ENCODE measurements around the gene VPS51.

Gene VPS51

DNA sequence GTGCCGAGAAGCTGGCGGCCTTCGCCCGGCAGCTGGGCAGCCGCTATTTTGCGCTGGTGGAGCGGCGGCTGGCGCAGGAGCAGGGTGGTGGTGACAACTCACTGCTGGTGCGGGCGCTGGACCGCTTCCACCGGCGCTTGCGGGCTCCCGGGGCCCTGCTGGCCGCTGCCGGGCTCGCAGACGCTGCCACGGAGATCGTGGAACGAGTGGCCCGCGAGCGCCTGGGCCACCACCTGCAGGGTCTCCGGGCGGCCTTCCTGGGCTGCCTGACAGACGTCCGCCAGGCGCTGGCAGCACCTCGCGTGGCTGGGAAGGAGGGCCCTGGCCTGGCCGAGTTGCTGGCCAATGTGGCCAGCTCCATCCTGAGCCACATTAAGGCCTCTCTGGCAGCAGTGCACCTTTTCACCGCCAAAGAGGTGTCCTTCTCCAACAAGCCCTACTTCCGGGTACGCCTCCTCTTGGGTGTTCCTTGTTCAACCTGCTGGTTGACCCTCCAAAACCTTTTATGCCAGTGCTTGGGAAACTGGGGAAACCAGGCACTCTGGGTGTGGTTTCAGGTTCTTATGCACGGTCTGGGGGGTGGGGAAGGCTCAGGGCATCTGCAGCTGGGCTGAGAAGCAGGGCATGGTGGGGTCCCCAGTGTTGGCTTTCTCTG lies 12.6 kb downstream of the VPS51 start:
- no peak for DNase-seq

DNA sequence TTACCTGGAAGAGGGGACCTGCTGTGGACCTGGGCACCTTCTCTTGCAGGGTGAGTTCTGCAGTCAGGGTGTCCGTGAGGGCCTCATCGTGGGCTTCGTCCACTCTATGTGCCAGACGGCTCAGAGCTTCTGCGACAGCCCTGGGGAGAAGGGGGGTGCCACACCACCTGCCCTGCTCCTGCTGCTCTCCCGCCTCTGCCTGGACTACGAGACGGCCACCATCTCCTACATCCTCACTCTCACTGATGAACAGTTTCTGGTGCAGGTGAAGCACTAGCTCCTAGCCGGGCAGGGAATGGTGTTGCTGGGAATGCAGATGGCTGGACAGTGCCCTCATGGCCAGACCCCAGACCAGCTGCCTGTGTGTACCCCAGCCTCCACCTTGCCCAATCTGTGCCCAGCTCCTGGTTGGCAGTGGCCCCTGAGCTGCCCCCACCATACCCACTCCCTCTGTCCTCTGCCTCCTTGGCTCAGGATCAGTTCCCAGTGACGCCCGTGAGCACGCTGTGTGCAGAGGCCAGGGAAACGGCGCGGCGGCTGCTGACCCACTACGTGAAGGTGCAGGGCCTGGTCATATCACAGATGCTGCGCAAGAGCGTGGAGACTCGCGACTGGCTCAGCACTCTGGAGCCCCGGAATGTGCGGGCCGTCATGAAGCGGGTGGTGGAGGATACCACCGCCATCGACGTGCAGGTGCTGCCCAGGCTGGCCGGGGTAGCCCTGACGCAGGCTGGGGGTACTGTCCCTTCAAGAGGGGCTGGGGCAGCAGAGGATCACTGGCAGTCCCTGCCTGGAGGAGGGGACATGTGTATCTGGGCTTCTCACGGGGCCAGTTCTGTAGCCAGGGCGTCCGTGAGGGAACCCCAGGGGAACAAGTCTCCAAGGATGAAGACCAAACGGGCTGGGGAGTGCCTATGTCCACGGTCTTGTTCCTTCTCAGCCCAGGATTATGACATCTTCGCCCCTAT lies 13.5 kb downstream of the VPS51 start:
- no peak for DNase-seq

DNA sequence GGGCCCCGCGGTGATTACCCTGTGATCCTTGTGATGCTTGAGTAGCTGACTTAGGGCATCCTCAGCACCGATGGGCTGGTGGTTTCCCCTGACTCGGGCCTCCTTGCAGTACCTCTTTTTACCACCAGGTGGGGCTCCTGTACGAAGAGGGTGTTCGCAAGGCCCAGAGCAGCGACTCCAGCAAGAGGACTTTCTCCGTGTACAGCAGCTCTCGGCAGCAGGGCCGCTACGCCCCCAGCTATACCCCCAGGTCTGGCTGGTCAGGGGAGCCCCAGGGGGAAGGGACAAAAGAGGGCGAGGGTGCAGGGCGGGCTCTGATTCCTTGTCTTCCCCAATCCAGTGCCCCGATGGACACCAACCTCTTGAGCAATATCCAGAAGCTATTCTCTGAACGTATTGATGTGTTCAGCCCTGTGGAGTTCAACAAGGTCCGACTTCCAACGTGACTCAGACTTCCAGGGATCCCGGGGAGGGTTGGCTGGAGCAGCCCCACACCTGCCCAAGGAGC lies 14.4 kb downstream of the VPS51 start:
- DNase-seq = peak; percentile 98

DNA sequence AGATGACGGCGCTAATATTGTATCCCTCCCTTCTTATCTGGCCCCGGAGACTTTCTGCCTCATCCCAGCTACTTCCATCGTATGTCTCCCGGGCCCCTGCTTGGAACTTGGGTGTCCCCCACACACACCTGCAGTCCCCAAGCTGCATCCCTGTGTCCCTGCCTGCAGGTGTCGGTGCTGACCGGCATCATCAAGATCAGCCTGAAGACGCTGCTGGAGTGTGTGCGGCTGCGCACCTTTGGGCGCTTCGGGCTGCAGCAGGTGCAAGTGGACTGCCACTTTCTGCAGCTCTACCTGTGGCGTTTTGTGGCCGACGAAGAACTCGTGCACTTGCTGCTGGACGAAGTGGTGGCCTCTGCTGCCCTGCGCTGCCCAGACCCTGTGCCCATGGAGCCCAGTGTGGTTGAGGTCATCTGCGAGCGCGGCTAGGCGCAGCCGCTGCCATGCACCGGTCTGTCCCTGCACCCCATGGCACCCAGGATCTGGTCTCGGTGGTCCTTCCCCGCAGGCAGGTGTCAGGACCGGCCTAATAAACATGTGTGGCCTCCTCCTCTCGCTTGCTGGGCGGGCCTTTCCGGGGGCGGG lies 15.2 kb downstream of the VPS51 start:
- no peak for DNase-seq

DNA sequence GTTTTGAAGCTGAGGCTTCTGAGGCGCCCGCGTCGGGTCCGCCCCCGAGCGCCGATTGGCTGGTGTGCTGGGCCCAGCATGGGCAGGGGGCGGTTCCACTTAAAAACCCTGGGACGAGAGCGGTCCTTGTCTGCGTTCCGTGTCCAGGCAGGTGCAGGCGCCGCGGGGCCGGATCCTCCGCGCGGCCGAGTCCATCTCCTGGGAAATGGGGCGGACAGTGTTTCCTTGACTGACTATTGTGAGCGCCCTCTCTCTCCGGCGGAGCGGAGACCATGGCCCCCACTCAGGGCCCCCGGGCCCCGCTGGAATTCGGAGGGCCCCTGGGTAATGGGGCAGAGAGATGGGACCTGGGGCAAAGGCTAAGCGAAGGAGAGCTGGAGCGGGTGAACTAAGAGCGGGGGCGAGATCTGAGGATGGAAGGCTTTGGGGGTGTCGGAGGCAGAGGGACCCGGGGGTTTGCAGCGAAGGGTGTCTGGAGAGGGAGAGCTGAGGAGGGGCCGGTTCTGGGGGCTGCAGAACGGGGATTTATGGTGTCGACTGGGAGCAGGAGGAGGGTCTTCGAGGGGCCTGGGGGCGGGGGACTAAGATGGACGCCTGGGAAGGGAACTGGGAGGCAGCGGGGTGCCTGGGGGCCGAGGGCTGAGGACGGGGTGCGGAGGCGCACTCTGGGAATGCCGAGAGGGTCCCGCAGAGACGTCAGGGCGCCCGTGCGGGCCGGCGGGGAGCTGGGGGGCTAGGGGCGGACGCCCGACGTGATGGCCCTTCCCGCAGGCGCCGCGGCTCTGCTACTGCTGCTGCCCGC lies 15.9 kb downstream of the VPS51 start, which contains the start of gene TM7SF2:
TM7SF2 (plus strand) TSS at position 129 of the 802 bp plus-strand sequence; CDS start at position 273, 144 bp downstream.
- peak; percentile 97 for DNase-seq

DNA sequence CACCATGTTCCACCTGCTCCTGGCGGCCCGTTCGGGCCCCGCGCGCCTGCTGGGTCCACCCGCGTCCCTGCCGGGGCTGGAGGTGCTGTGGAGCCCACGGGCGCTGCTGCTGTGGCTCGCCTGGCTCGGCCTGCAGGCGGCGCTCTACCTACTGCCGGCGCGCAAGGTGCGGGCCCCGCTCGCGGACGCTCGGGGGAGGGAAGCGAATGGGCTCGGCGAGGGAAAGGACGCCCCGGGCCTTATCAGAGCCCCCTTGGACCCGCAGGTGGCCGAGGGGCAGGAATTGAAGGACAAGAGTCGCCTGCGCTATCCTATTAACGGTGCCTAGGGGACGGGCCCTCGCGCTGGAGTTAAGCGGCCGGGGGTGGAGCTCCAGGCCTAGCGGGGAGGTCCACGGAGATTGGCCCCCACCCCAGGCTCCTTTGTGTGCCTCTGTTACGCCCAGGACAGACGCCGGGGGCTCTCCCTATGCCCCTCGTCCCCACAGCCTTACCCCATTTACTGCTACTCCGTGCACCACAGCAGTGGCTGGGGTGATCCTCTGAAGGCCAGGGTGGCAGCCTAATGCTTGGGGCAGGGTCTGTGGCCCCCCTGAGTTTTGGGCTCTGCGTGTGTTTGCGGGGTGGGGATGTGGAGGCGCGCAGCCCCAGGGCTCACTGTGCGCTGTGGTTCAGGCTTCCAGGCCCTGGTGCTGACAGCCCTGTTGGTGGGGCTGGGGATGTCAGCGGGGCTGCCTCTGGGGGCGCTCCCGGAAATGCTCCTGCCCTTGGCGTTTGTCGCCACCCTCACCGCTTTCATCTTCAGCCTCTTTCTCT lies 16.7 kb downstream of the VPS51 start:
- peak; percentile 92 for DNase-seq

DNA sequence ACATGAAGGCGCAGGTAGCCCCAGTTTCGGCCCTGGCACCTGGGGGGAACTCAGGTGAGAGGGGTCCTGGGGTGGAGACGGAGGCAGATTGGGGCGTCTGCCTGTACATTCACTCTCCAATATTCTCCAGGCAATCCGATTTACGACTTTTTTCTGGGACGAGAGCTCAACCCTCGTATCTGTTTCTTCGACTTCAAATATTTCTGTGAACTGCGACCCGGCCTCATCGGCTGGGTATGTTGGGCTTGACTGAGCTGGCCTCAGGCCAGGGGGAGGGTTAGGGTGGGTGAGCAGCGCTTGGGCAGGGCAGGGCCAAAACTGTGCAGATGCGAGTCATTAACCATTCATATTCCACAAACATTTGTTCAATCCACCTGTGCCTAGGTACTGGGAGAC lies 17.3 kb downstream of the VPS51 start:
- no peak for DNase-seq

DNA sequence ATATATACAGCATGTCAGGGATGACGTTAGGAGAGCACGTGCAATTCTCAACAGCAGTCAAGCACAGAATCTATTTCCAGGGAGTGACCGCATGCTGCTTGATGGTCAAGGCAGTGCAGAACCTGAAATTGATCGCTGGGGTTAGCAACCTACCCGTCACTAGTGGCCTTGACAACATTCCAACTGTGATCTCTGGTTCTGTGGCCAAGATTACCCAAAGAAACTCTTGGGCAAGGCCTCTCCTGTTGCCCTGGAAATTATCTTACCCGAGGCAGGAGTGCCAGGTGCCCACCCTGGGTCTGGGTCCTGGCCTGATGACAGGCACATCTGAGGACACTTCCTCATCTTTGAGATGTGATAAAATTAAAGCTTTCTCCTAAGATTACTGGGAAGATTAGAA lies 17.8 kb downstream of the VPS51 start:
- DNase-seq = no peak

DNA sequence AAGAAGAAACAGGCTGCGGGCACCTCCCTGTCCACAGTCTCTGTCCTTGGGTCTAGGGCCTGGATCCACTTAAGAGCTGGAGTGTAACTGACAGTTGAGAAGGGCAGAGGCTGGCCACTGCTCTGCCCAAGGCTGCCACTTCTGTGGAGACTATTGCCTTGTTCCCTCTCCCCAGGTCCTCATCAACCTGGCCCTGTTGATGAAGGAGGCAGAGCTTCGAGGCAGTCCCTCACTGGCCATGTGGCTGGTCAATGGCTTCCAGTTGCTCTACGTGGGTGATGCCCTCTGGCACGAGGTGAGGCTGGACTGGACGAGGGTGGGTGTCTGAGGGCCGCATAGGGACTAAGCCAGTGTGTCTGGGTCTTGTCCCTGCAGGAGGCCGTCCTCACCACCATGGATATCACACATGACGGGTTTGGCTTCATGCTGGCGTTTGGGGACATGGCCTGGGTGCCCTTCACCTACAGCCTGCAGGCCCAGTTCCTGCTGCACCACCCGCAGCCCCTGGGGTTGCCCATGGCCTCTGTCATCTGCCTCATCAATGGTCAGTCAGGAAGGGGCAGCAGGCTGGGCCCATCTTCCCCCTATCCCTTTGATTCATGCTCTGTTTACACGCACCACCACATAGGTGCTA lies 18.6 kb downstream of the VPS51 start:
- no peak for DNase-seq

DNA sequence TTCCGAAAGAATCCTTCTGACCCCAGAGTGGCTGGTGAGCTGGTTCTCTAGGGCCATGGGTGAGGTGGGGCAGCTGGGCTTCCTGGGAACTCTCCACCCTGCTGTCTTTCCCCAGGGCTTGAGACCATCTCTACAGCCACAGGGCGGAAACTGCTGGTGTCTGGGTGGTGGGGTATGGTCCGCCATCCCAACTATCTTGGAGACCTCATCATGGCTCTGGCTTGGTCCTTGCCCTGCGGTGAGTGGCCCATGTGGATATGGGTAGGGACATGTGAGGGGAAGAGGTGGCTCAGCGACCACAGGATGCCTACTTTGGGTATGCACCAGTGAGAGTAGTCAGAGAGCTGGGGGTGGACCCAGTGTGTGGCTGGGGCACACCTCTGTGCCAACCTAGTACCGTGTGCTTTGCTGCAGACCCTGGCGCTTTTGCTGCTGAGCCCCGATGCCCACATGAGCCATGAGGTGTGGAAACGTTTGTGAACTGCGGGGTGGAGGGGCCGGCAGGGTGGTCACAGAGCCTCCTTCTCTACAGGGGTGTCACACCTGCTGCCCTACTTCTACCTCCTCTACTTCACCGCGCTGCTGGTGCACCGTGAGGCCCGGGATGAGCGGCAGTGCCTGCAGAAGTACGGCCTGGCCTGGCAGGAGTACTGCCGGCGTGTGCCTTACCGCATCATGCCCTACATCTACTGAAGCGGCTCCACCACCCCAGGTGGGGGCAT lies 19.5 kb downstream of the VPS51 start:
- DNase-seq = peak; percentile 62

DNA sequence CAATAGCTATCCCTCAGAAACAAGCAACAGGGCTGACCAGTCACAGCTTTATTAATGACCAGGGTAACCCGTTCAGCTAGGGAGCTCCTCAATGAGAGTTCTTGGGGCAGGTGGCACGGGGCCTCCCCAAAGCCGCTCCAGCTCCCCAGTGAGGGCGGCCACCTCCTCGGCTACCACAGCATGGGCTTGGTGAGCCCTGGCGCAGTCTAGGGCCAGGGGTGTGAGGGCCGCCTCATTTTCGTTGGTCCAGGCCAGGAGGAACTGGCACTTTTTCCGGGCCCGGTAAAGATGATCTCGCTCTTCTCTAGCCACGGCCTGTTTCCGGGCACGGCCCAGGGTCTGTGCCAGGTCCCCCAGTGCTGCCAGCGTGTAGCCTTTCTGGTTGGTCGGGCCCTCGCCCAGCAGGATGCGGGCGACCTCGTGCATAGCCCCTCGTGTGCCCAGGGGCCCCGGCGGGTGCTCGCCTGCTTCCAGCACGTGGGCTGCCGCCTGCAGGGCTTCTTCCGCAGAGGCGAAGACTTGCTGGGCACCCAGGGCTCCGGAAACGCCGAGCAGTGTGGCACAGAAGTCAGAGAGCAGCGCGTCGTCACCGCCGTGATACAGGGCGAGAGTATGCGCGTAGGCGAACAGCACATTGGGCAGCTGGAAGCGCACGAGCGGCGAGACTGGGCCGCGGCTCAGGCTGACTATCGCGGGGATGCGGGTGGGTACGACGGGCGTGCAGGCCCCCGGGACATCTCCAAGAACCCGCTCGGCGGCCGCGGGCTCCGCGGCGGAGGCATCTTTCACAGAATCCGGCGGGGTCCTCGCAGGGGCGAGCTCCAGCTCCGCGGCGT lies 20.6 kb downstream of the VPS51 start:
- DNase-seq = peak; percentile 88

DNA sequence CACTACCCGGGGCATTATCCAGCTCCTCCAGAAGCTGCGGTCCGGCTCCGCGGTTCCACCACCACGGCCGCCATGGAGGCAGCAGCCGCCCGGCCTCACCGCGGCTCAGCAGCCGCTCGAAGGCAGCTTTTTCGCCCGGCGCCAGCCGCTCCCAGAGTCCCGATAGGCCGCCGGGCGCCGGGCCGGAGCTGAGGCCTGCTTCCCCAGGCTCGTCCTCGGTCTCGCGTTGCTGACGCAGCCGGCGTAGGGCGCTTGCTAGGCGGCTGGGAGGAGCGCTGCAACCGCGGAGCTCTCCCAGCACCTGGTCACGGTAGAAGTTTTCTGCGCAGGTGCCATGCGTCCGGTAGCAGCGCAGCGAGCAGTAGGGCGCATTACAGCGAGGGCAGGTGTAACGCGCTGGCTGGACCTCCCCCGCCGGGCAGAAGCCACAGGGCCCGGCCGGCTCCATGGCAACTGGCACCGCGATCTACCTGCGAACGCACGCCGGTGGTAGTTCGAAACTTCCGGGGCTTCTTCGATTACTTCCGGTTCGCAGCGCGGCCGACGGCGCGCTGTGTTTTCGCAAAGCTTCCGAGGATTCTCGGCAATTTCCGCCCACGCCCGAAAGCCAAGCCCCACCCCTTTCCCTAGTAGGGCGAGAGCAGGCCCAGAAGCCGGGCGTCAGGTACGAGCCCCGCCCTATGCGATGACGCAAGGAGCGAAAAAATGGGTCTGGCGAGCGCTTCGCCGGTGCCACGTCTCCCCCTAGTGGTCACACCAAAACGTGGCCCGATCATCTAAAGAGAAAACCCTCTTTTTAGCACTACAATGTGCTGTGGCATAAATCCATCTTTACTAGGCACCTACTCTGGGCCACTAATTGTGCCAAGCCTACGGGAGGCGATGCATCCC lies 21.4 kb downstream of the VPS51 start, which contains the start of gene ZNHIT2:
ZNHIT2 (minus strand) TSS at position 496 of the 891 bp plus-strand sequence; CDS start at position 448, 48 bp downstream.
- peak; percentile 100 for DNase-seq

DNA sequence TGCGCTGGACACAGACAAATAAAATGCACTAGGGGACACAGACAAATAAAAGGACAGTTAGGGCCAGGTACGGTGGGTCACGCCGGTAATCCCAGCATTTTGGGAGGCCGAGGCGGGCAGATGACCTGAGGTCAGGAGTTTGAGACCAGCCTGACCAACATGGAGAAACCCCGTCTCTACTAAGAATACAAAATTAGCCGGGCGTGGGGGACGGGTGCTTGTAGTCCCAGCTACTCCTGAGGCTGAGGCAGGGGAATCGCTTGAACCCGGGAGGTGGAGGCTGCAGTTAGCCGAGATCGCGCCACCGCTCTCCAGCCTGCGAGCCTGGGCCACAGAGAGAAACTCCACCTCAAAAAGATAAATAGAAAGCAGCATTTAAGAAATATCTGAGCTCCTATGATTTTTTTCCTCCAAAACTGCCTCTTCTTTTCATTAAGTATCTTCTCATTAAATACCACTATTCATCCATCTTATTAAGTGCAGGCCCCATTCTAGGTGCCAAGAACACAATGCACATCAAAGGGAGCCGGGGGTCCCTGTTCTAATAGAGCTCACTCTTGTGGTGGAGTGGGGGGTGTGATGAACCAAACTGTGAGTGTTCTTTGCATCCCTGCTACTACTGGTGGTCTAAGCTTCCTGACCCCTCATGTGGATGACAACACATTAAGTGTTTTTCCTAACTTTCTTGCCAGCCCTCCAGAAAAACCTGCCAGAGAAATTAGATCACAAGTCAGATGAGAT lies 22.3 kb downstream of the VPS51 start:
- DNase-seq = no peak

DNA sequence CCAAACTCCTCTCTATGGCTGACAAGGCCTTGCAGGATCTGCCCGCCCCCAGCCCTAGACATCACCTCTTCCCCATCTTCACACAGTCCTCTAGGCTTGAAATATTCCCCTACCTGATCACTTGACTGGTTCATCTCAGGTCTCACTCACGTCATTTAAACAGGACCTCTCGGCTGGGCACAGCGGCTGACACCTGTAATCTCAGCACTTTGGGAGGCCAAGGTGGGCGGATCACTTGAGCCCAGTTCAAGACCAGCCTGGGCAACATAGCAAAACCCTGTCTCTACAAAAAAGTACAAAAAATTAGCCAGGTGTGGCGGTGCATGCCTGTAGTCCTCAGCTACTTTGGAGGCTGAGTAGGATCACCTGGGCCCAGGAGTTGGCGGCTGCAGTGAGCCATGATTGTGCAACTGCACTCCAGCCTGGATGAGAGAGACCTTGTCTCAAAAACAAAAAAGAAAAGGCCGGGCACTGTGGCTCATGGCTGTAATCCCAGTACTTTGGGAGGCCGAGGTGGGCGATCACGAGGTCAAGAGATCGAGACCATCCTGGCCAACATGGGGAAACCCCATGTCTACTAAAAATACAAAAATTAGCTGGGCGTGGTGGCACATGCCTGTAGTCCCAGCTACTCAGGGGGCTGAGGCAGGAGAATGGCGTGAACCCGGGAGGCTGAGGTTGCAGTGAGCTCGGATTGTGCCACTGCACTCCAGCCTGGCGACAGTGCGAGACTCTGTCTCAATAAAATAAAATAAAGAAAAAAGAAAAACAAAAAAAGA lies 23.1 kb downstream of the VPS51 start:
- peak; percentile 44 for DNase-seq

DNA sequence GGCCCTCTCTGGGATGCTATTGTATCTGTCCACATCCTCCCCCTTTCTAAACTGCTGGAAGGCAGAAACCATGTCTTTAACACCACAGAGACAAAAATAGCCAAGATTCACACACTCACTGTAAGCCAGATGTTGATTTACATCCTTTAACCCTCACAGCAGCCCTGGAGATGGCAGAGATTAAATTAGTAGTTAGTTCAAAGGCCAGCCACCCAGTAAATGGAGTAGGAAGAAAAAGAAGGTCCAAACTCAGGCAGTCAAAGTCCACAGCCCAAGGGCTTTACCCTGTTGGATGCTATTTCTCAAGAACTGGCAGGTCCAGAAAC lies 23.6 kb downstream of the VPS51 start:
- DNase-seq = no peak

DNA sequence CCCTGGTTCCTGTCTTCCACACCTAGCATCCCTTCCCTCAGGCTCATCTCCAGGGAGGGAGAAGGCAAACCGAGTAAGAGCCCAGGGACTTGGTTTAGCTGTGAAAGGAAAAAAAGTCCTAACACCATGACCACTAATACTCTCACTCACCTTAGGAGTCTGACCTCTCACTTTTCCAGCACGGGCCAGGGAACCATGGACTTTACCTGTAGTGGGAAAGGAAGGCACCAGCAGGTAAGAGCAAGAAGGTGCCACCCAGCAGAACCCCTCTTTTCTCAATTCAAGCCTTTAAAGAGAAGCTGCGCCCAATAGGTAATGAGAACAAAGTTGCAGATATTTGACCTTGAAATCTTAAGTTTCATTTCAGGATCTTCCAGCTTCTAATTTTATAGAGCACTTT lies 24.8 kb downstream of the VPS51 start:
- DNase-seq = peak; percentile 41

DNA sequence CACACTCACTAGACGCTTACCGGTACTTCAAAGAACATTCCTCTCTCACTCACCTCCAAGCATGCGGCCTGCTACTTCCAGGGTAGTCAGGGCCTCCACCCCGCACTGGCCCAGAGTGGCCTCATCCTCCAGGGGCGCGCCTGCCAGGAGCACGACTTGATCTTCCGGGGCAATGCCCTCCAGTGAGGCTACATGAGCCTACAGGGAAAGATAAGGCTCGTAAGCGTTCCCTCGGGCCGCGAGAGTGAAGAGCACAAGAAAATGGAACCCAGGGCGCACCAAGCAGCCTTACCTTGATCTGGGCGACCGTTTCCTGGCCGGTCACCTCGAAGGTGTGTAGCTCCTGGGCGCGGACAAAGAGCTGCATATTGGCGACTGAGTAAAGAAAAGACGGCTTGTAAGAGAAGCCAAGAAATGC lies 25.4 kb downstream of the VPS51 start:
- peak; percentile 79 for DNase-seq

Measured in activated effector memory CD4-positive, alpha-beta T cell treated with anti-CD3 and anti-CD28 coated beads, Interleukin-2, amount 50 U/mL, for 16 hours (primary cell).